Body of pancreas (tissue), 4 donors: ENCODE data around the gene SV2B. TPM values are rescaled to one million over a fixed set of nuclear protein-coding genes. Genes with fewer than 3 reads are reported as not detected.

Experiments
- ATAC-seq: fragments of 150-250 bp; one replicate; pipeline ENCODE4 v1.9.1; 2016
- DNase-seq, 4 donors: peaks; one replicate each; pipeline ENCODE4 v3.0.0-alpha.2; 2019
- H3K27ac ChIP-seq, 4 donors: fragments of 200-600 bp; sonication (generic); 1 replicate in 3 of 4; 2 replicates in 1 of 4; pipeline versions ENCODE4 v1.5.1 to v1.6.1; 2016 to 2019; ENCODE audit warnings: mild to moderate bottlenecking in 1 of 4, mixed read lengths in 1 of 4, moderate library complexity in 1 of 4
- H3K27me3 ChIP-seq, 2 donors: fragments of 200-600 bp; sonication (generic); one replicate each; pipeline ENCODE4 v1.6.0; 2016; ENCODE audit warnings: mild to moderate bottlenecking in 1 of 2
- H3K36me3 ChIP-seq, 2 donors: fragments of 200-600 bp; sonication (generic); replicated peaks in 1 of 2; 2 replicates each; pipeline ENCODE4 v1.5.1; 2016; ENCODE audit warnings: low read depth in 2 of 2; ENCODE audit not compliant: insufficient read depth in 1 of 2
- H3K4me1 ChIP-seq: fragments of 200-600 bp; sonication (generic); one replicate; pipeline ENCODE4 v1.6.0; 2016
- H3K4me3 ChIP-seq, 2 donors: fragments of 200-600 bp; sonication (generic); 1 replicate in 1 of 2; 2 replicates in 1 of 2; pipeline ENCODE4 v1.5.1; 2016 to 2019
- H3K9me3 ChIP-seq, 3 donors: fragments of 200-600 bp; sonication (generic); 1 replicate in 2 of 3; 2 replicates in 1 of 3; pipeline ENCODE4 v1.5.1; 2016
- CTCF ChIP-seq, 7 experiments: fragments of 450-650 bp in 4 of 7; fragments of 200-600 bp in 3 of 7; sonication (generic) in 3 of 7; IDR thresholded peaks; one replicate each; pipeline ENCODE4 v1.5.1; 2016 to 2019; ENCODE audit warnings: antibody characterized with exemption in 7 of 7
- POLR2A ChIP-seq, 3 donors: fragments of 450-650 bp; IDR thresholded peaks; one replicate each; pipeline ENCODE4 v1.6.1; 2016; ENCODE audit warnings: antibody characterized with exemption in 3 of 3, mild to moderate bottlenecking in 2 of 3
- WGBS, 2 donors: methylation state at CpG; one replicate each; pipeline ENCODE4 v1.1.5; 2017; 5-methylcytosine and 5-hydroxymethylcytosine counted together
- intact Hi-C: fragments of 100-400 bp; cut with DNase I; formaldehyde crosslinking; loops from one replicate; pipeline ENCODE4 v1.15.1; 2023
- total RNA-seq, 2 donors: library from RNA; depleted of rRNA; stranded (reverse); fragments of >200 nt; gene quantifications; one replicate each; pipeline ENCODE4 v1.1.0, GENCODE V29; 2016

The SV2B gene
- total RNA-seq, 2 donors from 2014 or later = 0.78 to 20.4 TPM

- Histone ChIP-seq H3K4me3 (no peak overlapping the region), H3K36me3 (no peaks in the 10 kb centered on the region), H3K9me3 (no peaks in the 10 kb centered on the region), H3K4me1 (no peaks in the 10 kb centered on the region), H3K27me3 (no peaks in the 10 kb centered on the region), H3K27ac (no peak overlapping the region)
- intact Hi-C loops = no loop called here
- TF ChIP-seq CTCF (IDR thresholded peaks at IDR 0.05) = no peak
- no peak for TF ChIP-seq POLR2A (IDR thresholded peaks at IDR 0.05)
- DNase-seq (no peak), ATAC-seq (no peak)
- 73 to 78% methylated on average over 6 of the region's 6 CpGs for WGBS, 2 donors
Observed at GRCh38 chr15:91231703-91232102, 131.6 kb downstream of the SV2B start.

GRCh38 chr15:91234759-91235158 is 134.7 kb downstream of the SV2B start:
- H3K36me3 ChIP-seq = no peaks in the 10 kb centered on the region
- H3K4me1 ChIP-seq = no peaks in the 10 kb centered on the region
- H3K4me3 ChIP-seq = no peak overlapping the region
- H3K9me3 ChIP-seq = no peaks in the 10 kb centered on the region
- intact Hi-C loops = no loop called here
- no peak for ATAC-seq
- WGBS, 2 donors = 53 to 77% methylated on average over 2 of the region's 2 CpGs
- no peak for TF ChIP-seq POLR2A (IDR thresholded peaks at IDR 0.05)
- TF ChIP-seq CTCF (IDR thresholded peaks at IDR 0.05) = no peak
- no peak for DNase-seq
- no peaks in the 10 kb centered on the region for H3K27me3 ChIP-seq
- no peak overlapping the region for H3K27ac ChIP-seq

- TF ChIP-seq CTCF (IDR thresholded peaks at IDR 0.05) (no peak), POLR2A (IDR thresholded peaks at IDR 0.05) (no peak)
- H3K36me3 ChIP-seq = no peaks in the 10 kb centered on the region
- no peaks in the 10 kb centered on the region for H3K9me3 ChIP-seq
- DNase-seq (no peak), ATAC-seq (no peak)
- intact Hi-C loops = no loop called here
- no peaks in the 10 kb centered on the region for H3K4me1 ChIP-seq
- no peaks in the 10 kb centered on the region for H3K27me3 ChIP-seq
- WGBS, 2 donors = 52 to 65% methylated on average over 3 of the region's 3 CpGs
- H3K4me3 ChIP-seq = no peak overlapping the region
- no peak overlapping the region for H3K27ac ChIP-seq
Observed at GRCh38 chr15:91235376-91235775, 135.3 kb downstream of the SV2B start.

GRCh38 chr15:91237445-91237844 is 137.4 kb downstream of the SV2B start:
- intact Hi-C loops = no loop called here
- Histone ChIP-seq H3K4me1 (no peaks in the 10 kb centered on the region), H3K27ac (no peak overlapping the region), H3K4me3 (no peak overlapping the region), H3K27me3 (no peaks in the 10 kb centered on the region), H3K36me3 (no peaks in the 10 kb centered on the region), H3K9me3 (no peaks in the 10 kb centered on the region)
- ATAC-seq = no peak
- 65 to 79% methylated on average over 5 of the region's 5 CpGs for WGBS, 2 donors
- TF ChIP-seq CTCF (IDR thresholded peaks at IDR 0.05) (no peak), POLR2A (IDR thresholded peaks at IDR 0.05) (no peak)
- no peak for DNase-seq

- ATAC-seq (no peak), DNase-seq (no peak)
- Histone ChIP-seq H3K9me3 (no peaks in the 10 kb centered on the region), H3K27ac (no peak overlapping the region), H3K27me3 (no peaks in the 10 kb centered on the region), H3K4me1 (no peaks in the 10 kb centered on the region), H3K36me3 (no peaks in the 10 kb centered on the region), H3K4me3 (no peak overlapping the region)
- WGBS, 2 donors = 68 to 73% methylated on average over 10 of the region's 10 CpGs
- TF ChIP-seq POLR2A (IDR thresholded peaks at IDR 0.05) (no peak), CTCF (IDR thresholded peaks at IDR 0.05) (no peak)
- intact Hi-C loops = no loop called here
Observed at GRCh38 chr15:91238644-91239425, 138.8 kb downstream of the SV2B start.
